ENCODE measurements around the gene ZNF766.

DNA sequence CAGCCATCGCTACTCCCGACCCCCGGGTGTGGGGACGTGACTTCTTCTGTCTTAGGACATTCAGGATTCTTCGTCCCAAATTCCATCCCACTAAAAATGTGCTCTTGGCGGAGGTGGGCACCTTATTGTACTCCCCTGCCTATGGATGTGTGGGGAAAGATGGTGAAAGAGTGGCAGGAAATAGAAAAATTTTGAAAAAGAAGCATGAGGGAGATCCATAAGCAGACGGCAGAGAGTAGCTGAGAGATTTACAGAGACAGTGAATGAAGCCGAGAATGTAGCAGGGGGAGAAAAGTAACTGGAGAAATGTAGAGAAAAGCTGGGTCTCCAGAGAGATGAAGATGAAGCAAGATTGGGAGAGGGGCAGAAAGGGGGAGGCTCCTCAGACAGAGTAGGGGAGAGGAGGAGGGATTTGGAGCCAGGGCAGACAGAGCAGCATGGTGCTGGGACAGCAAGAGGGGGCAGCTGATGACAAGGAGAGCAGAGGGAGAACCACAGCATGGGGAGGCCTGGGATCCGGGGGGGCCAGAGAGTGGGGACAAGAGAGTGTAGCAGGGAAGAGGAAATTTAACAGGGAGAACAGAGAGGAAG is 67.5 kb downstream of the ZNF766 start:
- TF ChIP-seq, protein P1, sequence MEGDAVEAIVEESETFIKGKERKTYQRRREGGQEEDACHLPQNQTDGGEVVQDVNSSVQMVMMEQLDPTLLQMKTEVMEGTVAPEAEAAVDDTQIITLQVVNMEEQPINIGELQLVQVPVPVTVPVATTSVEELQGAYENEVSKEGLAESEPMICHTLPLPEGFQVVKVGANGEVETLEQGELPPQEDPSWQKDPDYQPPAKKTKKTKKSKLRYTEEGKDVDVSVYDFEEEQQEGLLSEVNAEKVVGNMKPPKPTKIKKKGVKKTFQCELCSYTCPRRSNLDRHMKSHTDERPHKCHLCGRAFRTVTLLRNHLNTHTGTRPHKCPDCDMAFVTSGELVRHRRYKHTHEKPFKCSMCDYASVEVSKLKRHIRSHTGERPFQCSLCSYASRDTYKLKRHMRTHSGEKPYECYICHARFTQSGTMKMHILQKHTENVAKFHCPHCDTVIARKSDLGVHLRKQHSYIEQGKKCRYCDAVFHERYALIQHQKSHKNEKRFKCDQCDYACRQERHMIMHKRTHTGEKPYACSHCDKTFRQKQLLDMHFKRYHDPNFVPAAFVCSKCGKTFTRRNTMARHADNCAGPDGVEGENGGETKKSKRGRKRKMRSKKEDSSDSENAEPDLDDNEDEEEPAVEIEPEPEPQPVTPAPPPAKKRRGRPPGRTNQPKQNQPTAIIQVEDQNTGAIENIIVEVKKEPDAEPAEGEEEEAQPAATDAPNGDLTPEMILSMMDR (conservative IDR thresholded peaks at IDR 0.05; ENCODE audit: low read length), result no peak
- TF ChIP-seq EZH2phosphoT487 (IDR thresholded peaks at IDR 0.05; ENCODE audit: borderline replicate concordance, low read depth, low read length), result no peak
